Daoy (cell line): ENCODE data around the gene OR2A42. TPM values are rescaled to one million over a fixed set of nuclear protein-coding genes. Genes with fewer than 3 reads are reported as not detected.
A peak's percentile ranks its signal among the peaks of the same experiment; 100 is the strongest.
"Not testable (repeated sequence)": the region's sequence is repeated elsewhere in the genome, so short reads cannot be mapped to it uniquely, and the experiment has no call there.

ENCODE experiments used
- DNase-seq: peaks from one replicate; pipeline ENCODE4 v3.0.0-alpha.2; 2015; ENCODE audit warnings: low read depth
- total RNA-seq: library from RNA; depleted of rRNA; stranded (reverse); fragments of >200 nt; shearing (Covaris generic); gene quantifications from 2 replicates; pipeline ENCODE4 v1.2.3, GENCODE V29; 2014; rRNA removed

The OR2A42 gene, protein sequence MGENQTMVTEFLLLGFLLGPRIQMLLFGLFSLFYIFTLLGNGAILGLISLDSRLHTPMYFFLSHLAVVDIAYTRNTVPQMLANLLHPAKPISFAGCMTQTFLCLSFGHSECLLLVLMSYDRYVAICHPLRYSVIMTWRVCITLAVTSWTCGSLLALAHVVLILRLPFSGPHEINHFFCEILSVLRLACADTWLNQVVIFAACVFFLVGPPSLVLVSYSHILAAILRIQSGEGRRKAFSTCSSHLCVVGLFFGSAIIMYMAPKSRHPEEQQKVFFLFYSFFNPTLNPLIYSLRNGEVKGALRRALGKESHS
- total RNA-seq = not detected in 2 replicates

GRCh38 chr7:144239365-144239764, at the start of gene OR2A42:
Gene OR2A42 (minus strand): TSS chr7:144239605. CDS start chr7:144232843, 6,762 bp downstream.
- DNase-seq = not testable (repeated sequence)

DNA sequence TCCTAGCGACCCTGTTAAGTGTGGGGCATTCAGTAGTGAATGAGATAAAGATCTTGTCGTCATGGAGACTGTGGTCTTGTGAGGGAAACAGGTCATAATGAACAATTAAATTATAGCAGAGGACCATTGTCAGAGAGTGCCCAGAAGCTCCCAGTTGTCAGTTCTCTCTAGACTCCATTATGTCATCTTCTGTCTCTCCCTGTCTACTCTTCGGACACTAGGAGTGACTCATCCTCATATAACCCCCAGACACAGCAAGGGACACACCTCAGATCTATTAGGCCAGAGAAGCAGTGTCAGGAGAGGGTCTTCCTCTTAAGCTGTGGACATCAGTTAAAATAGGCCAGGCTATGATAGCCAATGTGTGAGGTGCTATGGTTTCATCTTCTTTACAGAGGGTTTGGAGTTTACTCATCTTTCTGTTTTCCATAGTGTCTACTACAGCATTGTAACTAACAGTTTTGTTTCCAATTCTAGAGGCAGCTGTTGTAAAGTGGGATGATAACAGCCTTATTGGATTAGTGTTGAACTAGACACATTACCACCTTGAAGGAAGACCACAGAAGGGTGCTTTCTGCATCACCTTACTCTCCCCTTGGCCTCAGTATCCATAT, 47.9 kb upstream of the OR2A42 start:
- DNase-seq = not testable (repeated sequence)

DNA sequence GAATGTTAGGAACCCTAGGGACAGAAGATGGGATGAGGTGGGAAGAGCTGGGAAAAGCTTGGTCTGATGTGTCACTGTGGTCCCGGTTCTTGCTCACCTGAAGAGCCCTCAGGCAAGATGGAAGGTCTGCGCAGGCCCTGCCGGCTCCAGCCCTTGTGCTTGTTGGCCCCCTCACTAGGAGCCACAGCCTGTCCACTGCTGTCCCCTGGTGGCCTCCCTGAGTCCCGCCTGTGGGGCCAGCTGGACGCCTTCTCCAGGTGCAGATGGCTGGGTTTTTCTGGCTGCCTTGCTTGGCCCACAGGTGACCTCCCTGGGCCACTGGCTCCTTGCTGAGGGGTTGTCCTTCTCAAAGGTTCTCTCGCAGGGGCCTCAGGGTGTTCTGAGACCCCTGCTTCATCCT, 44.3 kb upstream of the OR2A42 start:
- DNase-seq = not testable (repeated sequence)

GRCh38 chr7:144282490-144282889, 43.1 kb upstream of the OR2A42 start:
- not testable (repeated sequence) for DNase-seq

DNA sequence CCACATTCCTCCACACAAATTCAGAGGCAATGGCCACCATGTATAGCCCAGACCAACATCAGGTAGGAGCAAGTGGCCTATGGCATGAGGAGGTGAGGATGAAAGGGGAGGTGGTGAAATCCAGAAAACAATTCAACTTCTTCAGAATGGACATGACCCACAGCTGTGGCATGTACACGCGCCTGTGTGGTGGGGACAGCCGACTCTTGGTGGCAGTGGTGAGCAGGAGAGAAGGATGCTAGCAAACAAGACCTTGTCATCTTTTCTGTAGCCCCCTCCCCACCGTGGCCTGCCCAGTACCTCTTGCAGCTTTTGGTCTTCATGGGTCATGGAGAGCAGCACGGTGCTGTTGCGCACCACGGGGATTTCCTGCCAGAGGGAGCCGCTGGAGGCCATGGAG, 42.6 kb upstream of the OR2A42 start:
- not testable (repeated sequence) for DNase-seq

DNA sequence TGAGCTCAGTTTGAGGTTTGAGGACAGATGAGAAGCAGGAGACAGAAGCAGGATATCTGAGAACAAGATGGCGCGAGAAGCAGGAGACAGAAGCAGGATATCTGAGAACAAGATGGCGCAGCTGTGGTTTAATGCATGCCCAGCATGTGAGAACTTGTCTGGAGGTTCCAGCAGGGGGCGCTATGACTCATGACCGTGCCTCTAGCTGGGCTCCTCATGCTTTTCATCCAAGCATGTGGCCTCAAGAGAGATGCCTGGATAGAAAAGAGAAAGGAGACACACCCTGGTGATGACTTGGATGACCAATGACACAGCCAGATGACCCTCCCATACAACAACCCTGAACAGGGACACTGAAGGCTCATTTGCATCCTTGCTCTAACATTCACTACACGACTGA, 40.6 kb upstream of the OR2A42 start:
- not testable (repeated sequence) for DNase-seq

DNA sequence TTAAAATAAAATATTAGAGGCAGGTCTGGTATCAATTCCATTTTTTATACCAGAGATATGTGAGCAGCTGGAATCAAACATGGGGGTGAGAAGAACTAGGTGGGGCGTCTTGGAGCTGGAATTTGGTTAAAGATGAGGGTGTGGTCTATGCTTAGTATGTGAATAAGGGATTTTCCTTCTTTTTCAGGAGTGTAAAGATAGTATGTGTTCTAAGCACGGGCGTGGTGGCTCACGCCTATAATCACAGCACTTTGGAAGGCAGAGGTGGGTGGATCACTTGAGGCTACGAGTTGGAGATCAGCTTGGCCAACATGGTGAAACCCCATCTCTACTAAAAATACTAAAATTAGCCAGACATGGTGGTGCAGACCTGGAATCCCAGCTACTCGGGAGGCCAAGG, 35.9 kb upstream of the OR2A42 start:
- DNase-seq = not testable (repeated sequence)

DNA sequence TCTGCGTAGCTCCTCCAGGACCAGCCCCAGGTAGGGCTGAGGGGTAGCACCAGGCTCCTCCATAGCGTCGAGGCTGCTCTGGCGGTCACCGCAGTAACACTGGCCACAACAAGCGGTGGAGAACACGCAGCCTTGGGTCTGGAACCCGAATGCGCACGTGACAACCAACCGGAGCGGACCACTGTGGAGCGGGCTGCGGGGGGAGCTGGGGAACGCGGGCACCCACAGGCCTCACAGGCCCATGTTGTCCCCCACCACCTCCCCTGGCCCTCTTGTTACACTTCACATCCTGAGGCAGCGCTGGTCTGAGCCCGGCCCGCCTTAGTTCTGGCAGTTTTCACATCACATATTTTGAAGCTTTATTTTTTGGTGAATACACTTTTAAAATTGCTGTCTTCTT, 29.8 kb upstream of the OR2A42 start, which contains the start of gene CTAGE8:
Gene CTAGE8, minus strand, starts transcription at position 101 of the 400 bp plus-strand sequence. Its CDS starts 38 bp downstream, at position 63.
- DNase-seq = not testable (repeated sequence)

- not testable (repeated sequence) for DNase-seq
Measured at GRCh38 chr7:144264692-144265091, 25.3 kb upstream of the OR2A42 start, which contains the start of gene OR2A7. Gene OR2A7 (minus strand): TSS chr7:144264792. CDS start chr7:144259628, 5,164 bp downstream.

DNA sequence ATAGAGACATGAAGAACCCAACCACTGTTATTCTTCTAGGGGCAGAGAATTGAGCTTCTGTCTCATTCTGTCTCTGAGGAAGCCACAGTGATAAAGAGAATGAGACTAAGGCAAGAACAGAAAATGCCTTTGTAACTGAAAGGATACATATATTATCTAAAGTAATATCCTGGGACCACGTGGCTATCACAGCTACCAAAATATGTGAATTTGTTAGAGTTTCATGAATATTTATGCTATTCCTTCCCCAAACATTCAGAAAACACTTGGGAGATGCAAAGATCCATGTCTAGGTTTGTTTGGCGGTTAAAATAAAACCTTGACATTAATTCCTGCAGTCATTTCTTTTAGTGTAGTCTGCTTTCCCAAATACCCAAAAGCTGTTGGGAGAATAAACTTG, 22.7 kb upstream of the OR2A42 start:
- not testable (repeated sequence) for DNase-seq

- DNase-seq = not testable (repeated sequence)
Measured at GRCh38 chr7:144259067-144259466, 19.7 kb upstream of the OR2A42 start.

DNA sequence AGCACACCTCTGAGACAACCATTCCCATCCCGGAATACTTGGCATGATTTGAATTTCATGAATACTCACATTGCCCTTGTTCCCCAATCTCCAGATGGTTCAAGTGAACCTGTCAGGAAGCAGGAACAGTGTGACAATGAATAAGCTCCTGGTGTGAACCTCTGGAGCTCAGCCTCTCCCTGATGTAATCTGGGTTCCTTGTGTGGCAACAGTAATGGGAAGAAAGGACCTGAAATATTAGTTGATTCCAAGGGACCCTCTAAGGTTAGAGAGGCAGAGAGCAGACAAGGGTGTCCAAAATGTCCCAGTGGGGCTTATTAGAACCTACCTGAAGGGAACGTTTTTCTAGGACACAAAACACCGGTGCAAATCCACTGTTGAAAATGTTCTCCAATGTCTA, 16.7 kb upstream of the OR2A42 start:
- peak; percentile 30 for DNase-seq

- DNase-seq = no peak
Measured at GRCh38 chr7:144255471-144255897, 16.1 kb upstream of the OR2A42 start.

DNA sequence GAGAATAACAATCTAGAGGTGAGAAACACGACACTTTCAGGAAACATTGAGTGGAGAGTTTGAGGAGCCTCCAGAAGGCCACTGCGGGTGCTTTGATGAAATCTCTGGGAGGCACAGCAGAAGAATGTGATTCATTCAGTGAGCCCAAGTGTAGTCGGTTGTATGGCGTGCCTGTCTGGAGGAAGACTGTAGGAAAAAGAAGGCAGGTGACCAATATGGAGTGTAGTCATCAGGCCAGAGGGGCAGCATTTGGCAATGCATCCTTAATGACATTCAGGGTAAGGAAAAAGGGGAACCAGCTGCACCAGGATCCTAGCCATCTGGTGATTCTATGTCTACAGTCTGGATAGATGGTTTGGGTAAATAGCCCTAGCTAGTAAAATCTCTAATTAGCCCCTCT, 12.9 kb upstream of the OR2A42 start:
- not testable (repeated sequence) for DNase-seq

- DNase-seq = not testable (repeated sequence)
Measured at GRCh38 chr7:144247674-144248330, 8.4 kb upstream of the OR2A42 start.

DNA sequence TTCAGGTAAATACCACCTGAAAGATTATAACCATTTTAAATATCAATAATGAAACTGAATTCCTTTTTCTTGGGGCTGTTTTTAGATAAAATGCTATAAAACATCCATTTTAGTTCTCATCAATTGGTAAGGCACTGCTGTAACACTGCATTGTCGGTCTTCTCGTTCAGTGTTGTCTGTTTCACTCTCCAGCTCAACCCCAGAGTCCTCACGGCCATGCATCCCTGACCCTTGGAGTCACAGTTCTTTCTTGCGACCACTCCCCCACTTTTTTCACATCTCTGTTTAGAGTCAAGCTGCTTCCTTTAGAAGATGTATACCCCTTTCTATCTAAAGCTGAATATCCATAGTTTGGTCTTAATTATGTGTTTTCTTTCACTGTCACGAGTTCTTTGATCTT, 7.6 kb upstream of the OR2A42 start:
- not testable (repeated sequence) for DNase-seq

- not testable (repeated sequence) for DNase-seq
Measured at GRCh38 chr7:144245372-144245771, 6.0 kb upstream of the OR2A42 start.

DNA sequence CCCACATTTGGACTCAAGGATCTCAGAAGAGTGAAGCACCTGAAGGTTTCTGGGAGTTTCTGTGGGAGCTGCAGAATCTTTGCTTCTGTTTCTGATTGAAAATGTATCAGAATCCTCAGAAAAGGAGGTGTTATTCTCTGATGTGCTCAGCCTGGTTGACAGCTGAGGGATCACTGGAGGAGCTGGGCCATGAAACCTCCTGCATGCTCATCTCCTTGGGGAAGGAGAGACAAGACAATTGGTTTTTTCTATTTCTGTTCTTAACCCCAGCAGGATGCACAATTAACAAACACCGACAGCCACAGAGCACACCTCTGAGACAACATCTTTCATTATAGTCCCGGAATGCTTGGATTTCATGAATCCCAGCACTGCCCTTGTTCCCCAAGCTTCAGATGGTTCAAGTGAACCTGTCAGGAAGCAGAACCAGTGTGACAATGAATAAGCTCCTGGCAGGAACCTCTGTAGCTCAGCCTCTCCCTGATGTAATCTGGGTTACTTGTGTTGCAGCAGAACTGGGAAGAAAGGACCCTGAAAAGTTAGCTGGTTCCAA, 799 bp downstream of the OR2A42 start:
- not testable (repeated sequence) for DNase-seq

DNA sequence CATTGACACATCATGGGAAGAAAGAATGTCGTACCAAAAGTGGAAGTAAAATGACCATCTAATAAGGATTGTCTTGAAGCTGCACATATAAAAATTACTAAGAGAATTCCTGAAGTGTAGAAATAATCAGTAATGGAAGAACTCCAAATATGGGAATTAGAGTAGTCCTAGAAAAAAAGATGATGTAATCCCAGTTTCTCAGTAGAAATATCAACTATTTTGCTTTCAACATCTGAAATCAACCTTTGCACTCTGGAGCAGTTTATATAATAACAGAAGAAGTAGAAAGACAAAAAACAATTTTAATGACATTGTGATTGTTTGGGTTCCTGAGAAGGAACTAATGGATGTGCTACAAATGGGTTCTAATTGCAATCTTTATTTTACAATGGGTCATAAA, 6.4 kb downstream of the OR2A42 start:
- not testable (repeated sequence) for DNase-seq

GRCh38 chr7:144231027-144231426, 8.4 kb downstream of the OR2A42 start:
- DNase-seq = not testable (repeated sequence)

GRCh38 chr7:144228810-144229209, 10.6 kb downstream of the OR2A42 start:
- peak; percentile 1 for DNase-seq

- DNase-seq = not testable (repeated sequence)
Measured at GRCh38 chr7:144226866-144227265, 12.5 kb downstream of the OR2A42 start.
